HL-60 (cell line): Measurements from ENCODE around the gene TRIO.

ENCODE experiments used
- GABPA ChIP-seq: IDR thresholded peaks from 2 replicates; pipeline ENCODE4 v1.6.1; 2012; ENCODE audit warnings: low read depth
- TF ChIP-seq, protein P1 (sequence below): IDR thresholded peaks from one replicate; pipeline ENCODE4 v1.5.1; 2011; ENCODE audit warnings: low read length, control low read depth, inconsistent platforms; ENCODE audit not compliant: insufficient read depth

DNA sequence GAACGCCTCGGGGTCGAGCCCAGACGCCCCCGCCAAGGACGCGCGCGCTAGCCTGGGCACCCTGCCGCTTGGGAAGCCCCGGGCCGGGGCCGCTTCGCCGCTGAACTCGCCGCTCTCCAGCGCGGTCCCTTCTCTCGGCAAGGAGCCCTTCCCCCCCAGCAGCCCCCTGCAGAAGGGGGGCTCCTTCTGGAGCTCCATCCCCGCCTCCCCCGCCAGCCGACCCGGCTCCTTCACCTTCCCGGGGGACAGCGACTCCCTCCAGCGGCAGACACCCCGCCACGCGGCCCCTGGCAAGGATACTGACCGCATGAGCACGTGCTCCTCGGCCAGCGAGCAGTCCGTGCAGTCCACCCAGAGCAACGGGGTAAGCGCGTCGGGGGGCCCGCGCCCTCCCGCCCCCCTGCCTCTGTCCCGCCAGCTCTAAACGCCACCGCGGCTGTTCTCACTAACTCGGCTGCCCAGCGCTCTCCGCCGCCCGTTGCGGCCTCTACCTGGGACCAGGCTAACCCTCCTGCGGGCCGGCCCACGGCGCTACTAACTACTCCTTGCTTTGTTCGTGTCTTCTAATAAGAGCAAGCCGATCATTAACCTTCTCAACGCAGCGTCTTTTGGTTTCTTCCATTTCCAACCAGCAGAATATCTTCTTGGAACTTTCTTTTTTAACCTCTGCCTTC, 344.9 kb downstream of the TRIO start:
- TF ChIP-seq, protein P1, sequence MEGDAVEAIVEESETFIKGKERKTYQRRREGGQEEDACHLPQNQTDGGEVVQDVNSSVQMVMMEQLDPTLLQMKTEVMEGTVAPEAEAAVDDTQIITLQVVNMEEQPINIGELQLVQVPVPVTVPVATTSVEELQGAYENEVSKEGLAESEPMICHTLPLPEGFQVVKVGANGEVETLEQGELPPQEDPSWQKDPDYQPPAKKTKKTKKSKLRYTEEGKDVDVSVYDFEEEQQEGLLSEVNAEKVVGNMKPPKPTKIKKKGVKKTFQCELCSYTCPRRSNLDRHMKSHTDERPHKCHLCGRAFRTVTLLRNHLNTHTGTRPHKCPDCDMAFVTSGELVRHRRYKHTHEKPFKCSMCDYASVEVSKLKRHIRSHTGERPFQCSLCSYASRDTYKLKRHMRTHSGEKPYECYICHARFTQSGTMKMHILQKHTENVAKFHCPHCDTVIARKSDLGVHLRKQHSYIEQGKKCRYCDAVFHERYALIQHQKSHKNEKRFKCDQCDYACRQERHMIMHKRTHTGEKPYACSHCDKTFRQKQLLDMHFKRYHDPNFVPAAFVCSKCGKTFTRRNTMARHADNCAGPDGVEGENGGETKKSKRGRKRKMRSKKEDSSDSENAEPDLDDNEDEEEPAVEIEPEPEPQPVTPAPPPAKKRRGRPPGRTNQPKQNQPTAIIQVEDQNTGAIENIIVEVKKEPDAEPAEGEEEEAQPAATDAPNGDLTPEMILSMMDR: no peak
- TF ChIP-seq GABPA: no peak
